SJCRH30 (cell line): ENCODE data around the gene NFYB. TPM values are rescaled to one million over a fixed set of nuclear protein-coding genes. Genes with fewer than 3 reads are reported as not detected.
"Not testable (repeated sequence)": the region's sequence is repeated elsewhere in the genome, so short reads cannot be mapped to it uniquely, and the experiment has no call there.

Experiments used
- DNase-seq, 2 experiments: peaks; one replicate each; pipeline ENCODE4 v3.0.0-alpha.2; 2015 to 2020
- H3K27ac ChIP-seq: fragments of 250-450 bp; sonication (Bioruptor Pico); 2 replicates; pipeline ENCODE4 v1.5.1; 2020; ENCODE audit warnings: mild to moderate bottlenecking, moderate library complexity
- H3K27me3 ChIP-seq: fragments of 250-450 bp; sonication (Bioruptor Pico); 2 replicates; pipeline ENCODE4 v1.5.1; 2020; ENCODE audit warnings: mild to moderate bottlenecking, moderate library complexity
- H3K36me3 ChIP-seq: fragments of 250-450 bp; sonication (Bioruptor Pico); 2 replicates; pipeline ENCODE4 v1.5.1; 2020; ENCODE audit warnings: mild to moderate bottlenecking, moderate library complexity
- H3K4me1 ChIP-seq: fragments of 250-450 bp; sonication (Bioruptor Pico); 2 replicates; pipeline ENCODE4 v1.5.1; 2020; ENCODE audit warnings: mild to moderate bottlenecking, moderate library complexity
- H3K4me3 ChIP-seq: fragments of 250-450 bp; sonication (Bioruptor Pico); 2 replicates; pipeline ENCODE4 v1.5.1; 2020; ENCODE audit warnings: mild to moderate bottlenecking, moderate library complexity
- H3K9me3 ChIP-seq: fragments of 250-450 bp; sonication (Bioruptor Pico); replicated peaks from 2 replicates; pipeline ENCODE4 v1.5.1; 2020; ENCODE audit warnings: mild to moderate bottlenecking, moderate library complexity
- total RNA-seq: library from RNA; depleted of rRNA; stranded (reverse); fragments of >200 nt; shearing (Covaris generic); gene quantifications from 2 replicates; pipeline ENCODE4 v1.2.3, GENCODE V29; 2014

Gene NFYB
- total RNA-seq, 1 experiment from 2014 or later: 38.4 TPM

DNA sequence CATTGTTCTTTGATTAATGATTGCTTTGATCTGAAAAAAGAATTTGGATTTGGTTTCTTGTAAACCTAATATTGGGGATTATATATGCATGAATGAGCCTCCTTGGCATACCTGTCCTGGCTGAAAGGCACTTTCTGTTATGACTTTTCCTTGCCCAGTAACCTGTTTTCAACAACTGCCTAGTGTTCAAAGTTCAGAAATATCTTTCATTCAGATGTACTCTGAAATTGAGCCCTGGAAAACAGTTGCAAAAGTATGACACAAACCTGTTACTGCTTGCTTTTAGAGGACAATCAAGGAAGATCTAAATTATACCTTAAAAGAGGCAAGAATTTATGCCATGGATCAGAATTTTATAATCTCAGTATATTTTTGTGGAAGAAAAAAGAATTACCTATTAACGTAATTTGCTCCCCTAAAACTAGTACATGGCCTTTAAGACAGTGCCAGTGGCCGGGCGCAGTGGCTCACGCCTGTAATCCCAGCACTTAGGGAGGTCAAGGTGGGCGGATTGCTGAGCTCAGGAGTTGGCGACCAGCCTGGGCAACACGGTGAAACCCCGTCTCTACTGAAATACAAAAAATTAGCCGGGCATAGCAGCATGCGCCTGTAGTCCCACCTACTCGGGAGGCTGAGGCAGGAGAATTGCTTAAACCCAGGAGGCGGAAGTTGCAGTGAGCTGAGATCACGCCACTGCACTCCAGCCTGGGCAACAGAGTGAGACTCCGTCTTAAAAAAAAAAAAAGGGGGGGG is 23.0 kb downstream of the NFYB start:
- H3K4me3 ChIP-seq, H3K27ac ChIP-seq, H3K27me3 ChIP-seq, H3K4me1 ChIP-seq, DNase-seq, H3K9me3 ChIP-seq: not testable (repeated sequence)
- peaks cover 37% of the 10 kb centered on the region for H3K36me3 ChIP-seq

DNA sequence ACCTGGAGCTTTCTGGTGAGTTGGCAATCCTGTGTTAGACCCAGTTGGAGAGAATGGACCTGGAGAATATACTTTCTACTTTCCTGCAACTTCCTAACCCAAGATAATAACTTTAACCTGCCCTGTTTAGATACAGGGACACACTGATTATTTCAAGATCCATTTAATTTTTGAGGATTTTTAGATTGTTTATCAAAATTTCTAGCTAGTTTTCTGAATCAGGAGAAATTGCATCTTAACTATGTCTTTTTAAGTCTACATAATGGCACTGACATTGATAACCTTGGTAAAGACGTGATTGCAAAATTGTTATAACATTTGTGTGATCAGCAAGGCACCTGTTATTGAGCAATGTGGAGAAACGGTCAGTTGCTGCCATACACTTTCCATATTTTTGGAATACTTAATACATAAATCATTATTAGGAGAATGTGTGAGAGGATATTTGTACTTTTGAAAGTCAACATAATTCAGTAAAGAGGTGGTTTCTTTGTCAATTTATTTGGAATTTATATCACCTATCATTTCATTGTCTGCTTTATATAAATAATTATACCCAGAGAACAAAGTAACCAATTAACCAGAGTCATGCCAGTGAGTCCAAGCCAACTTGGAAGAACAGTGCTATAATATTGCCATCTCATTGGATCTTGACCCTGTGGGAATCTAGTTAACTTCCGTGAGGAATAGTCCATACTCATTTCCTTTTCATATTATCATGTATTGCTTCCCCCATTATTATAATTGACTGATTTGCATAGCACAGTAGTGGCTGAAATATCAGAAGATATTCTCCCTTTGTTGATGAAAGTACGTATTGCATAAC is 28.4 kb downstream of the NFYB start:
- DNase-seq: no peak
- Histone ChIP-seq H3K27me3 (no peaks in the 10 kb centered on the region), H3K9me3 (no peaks in the 10 kb centered on the region), H3K4me3 (no peak overlapping the region), H3K4me1 (no peaks in the 10 kb centered on the region), H3K27ac (no peak overlapping the region), H3K36me3 (no peaks in the 10 kb centered on the region)

DNA sequence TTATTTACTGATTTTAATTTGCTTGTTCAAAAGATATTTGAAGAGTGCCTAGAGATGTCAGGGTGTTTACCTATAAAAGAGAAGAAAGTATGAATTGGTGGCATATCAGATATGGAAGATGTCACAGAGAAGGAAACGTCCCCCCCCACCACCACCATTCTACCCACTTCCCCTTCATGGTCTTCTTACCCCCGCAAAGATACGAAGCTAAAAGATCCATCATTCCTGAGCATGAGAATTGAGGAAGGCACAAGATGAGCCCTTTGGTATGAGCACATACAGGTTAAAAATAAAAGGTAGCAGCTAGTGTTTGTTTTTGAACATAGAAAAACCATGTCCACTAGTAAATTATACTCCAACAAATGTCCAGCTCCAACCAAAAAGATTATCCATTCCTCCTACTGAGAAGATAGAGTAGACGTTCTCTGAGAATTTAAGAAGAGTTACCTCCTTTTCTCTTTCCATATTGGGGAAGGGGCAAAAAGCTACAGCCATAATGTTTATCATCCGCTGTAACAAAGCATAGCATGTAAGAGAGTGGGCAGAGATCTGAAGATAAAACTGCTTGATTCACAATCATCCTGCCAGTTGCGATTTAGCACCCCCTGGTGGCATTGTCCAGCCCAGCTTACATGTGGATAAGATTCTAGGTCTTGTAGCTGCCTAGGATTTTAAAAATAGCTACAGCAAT is 29.1 kb downstream of the NFYB start:
- peak; percentile 78 to 90 for DNase-seq
- H3K27ac ChIP-seq: no peak overlapping the region
- no peak overlapping the region for H3K4me3 ChIP-seq
- no peaks in the 10 kb centered on the region for H3K36me3 ChIP-seq
- no peaks in the 10 kb centered on the region for H3K9me3 ChIP-seq
- no peaks in the 10 kb centered on the region for H3K4me1 ChIP-seq
- no peaks in the 10 kb centered on the region for H3K27me3 ChIP-seq

DNA sequence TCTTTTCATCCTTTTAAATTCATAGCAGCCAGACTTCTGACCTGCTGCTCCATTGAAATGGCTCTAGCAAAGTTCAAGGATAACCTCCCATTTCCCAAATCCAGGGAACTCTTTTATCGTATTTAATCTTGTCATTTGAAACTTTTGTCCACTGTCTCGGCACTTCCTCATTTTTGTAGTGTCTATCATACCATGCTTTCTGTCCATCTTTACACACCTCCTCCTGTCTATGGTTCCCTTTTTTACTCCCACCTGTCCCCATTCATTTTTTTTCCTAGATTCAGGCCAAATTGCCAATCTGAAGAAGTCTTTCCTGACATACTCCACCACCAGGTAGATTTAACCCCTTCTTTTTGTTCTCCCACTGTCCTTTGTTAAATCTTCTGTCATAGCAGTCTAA is 31.0 kb downstream of the NFYB start:
- H3K4me3 ChIP-seq: no peak overlapping the region
- no peaks in the 10 kb centered on the region for H3K9me3 ChIP-seq
- no peak for DNase-seq
- no peak overlapping the region for H3K27ac ChIP-seq
- no peaks in the 10 kb centered on the region for H3K27me3 ChIP-seq
- H3K36me3 ChIP-seq: peaks cover under 1% of the 10 kb centered on the region; the same call in 1 of the 2 replicates
- H3K4me1 ChIP-seq: no peaks in the 10 kb centered on the region

DNA sequence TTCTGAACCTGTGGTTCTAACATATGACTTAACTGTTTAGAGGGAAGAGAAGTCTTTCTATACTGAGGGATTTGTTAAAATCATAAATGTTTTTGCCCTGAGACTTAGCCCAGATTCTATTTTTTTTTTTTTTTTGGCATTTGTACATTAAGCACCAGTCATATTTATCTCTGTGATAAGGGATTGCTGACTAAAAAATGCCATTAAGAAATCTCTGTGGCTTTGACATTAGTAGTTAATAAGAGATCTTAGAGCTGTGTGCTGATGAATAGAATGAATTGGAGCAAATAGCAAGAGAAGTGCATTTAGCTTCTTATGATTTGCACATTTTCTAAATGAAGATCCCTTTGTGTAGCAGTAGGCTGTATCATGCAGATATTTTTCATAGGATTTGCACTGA is 32.5 kb downstream of the NFYB start:
- Histone ChIP-seq H3K36me3 (peaks cover 6% of the 10 kb centered on the region), H3K4me3 (no peak overlapping the region), H3K27ac (no peak overlapping the region), H3K27me3 (no peaks in the 10 kb centered on the region), H3K9me3 (no peaks in the 10 kb centered on the region), H3K4me1 (no peaks in the 10 kb centered on the region)
- no peak for DNase-seq

DNA sequence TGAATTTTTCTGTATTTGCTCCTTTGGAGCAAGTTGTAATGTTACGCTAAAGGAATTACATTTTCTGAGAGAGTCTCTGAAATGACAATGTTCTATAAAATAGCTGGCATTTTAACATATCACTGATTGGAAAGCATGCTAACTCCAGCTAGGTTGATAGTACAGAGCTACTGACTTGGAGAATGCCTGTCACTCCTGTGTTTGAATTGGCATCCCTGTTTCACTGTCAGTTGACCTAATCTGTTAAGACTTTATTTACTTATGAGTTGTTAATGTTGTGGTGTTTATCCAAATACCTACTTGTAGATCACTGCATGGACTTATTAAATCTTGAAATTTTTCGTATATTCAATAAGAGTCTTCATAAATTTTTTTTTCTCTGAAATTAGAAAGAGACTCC is 40.1 kb downstream of the NFYB start:
- Histone ChIP-seq H3K4me1 (no peaks in the 10 kb centered on the region), H3K36me3 (peaks cover 58% of the 10 kb centered on the region), H3K9me3 (no peaks in the 10 kb centered on the region), H3K27ac (no peak overlapping the region), H3K4me3 (no peak overlapping the region), H3K27me3 (no peaks in the 10 kb centered on the region)
- no peak for DNase-seq

DNA sequence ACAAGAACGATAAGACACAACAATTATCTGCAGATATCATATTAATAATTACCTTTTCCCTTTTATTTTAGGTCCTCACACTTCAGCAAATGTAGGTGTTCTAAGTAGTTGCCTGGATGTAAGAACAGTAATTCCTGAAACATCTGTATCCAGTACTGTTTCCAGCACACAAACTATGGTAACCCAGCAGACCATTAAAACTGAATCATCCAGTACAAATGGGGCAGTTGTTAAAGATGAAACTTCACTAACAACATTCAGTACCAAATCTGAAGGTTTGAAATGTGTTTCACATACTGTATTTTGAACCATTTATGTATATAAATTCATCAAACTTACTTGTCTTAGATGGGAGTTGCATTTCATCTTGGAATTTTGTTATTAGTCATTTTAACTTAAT is 42.7 kb downstream of the NFYB start:
- H3K4me1 ChIP-seq: no peaks in the 10 kb centered on the region
- H3K36me3 ChIP-seq: peaks cover 60% of the 10 kb centered on the region
- H3K27me3 ChIP-seq: no peaks in the 10 kb centered on the region
- H3K27ac ChIP-seq: no peak overlapping the region
- no peaks in the 10 kb centered on the region for H3K9me3 ChIP-seq
- no peak overlapping the region for H3K4me3 ChIP-seq
- no peak for DNase-seq

DNA sequence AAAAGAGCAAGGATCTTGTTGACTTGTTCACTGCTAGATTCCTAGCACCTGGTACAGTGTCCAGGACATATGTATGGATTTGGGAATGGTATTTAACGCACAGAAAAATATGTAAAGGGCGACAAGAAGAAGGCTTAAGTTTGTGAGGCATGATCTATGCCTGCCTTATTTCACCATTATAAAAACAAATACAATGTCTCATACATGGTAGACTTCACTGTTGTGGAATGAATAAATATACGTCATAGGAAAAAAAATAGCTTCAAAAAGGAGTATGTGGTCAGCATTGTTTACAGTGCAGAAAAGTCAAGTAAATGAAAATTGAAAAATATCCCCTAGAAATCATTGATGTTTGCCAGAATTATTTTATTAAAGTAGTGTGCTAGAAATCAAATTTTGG is 43.7 kb downstream of the NFYB start:
- Histone ChIP-seq H3K27me3 (no peaks in the 10 kb centered on the region), H3K4me3 (no peak overlapping the region), H3K9me3 (no peaks in the 10 kb centered on the region), H3K27ac (no peak overlapping the region), H3K36me3 (peaks cover 58% of the 10 kb centered on the region), H3K4me1 (no peaks in the 10 kb centered on the region)
- no peak for DNase-seq

DNA sequence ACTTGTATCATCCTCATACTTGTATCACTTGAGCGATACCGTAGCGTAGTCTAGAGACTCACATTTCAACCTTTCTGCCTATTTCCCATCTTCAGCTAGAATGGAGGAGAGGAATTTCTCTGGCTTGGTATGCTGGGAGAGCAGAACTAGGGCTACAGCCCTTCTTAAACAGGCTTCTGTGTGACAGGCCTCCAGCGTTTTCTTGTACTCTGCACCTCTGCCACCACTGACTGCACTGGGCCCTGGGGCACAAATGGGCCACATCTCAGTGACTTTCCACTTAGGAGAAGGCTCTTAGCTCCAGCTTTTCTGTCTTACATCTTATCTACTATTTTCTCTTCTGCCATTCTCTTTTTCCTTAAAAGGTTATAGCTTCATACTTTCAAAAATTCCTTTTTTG is 46.9 kb downstream of the NFYB start:
- no peak for DNase-seq
- Histone ChIP-seq H3K4me3 (no peak overlapping the region), H3K36me3 (peaks cover 57% of the 10 kb centered on the region), H3K27ac (no peak overlapping the region), H3K27me3 (no peaks in the 10 kb centered on the region), H3K4me1 (no peaks in the 10 kb centered on the region), H3K9me3 (no peaks in the 10 kb centered on the region)

DNA sequence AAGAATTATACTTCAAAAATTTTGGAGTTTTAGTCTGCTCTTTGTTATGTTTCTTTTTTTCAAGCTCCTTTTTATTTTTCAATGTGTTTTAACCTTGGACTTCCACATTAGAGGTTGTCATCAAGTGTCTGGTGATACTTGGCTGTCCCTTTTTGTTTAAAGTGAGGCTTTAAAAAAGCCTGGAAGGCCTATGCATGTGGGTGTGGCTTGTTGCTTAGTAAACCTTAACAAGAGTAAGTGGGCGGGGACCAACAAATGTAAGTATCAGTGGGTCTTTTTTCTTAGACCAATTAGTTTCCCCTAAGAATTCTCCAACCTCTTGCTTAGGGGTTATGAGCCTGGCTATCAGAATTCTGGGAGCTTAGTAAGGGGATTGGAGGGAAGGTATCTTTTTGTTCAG is 47.3 kb downstream of the NFYB start:
- Histone ChIP-seq H3K27me3 (no peaks in the 10 kb centered on the region), H3K4me3 (no peak overlapping the region), H3K4me1 (no peaks in the 10 kb centered on the region), H3K36me3 (peaks cover 54% of the 10 kb centered on the region), H3K27ac (no peak overlapping the region), H3K9me3 (no peaks in the 10 kb centered on the region)
- no peak for DNase-seq

DNA sequence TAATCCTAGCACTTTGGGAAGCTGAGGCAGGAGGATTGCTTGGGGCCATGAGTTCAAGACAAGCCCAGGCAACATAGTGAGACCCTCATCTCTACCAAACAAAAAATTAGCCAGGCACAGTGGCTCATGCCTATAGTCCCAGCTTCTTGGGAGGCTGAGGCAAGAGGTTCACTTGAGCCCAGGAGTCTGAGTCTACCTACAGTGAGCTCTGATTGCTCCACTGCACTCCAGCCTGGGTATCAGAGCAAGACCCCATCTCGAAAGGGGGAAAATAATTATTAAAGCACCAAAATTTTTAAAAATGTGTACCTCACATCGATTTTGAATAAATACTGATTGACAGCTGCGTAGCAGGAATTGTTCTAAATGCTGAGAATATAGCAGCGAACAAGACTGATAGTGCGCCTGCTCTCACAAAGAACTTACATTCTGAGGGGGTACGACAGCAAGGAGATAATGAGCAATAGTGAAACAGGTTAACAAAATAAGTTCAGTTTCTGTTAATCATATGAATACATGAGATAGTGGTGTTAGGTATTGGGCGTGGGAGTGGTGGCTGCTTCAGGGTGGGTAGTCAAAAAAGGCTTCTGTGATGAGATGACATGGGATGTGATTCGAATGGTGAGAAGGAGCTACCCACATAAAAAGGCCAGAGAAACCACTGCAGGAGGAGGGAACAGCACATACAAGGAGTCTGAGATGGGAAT is 54.1 kb downstream of the NFYB start:
- no peak overlapping the region for H3K4me3 ChIP-seq
- no peak overlapping the region for H3K27ac ChIP-seq
- H3K27me3 ChIP-seq: no peaks in the 10 kb centered on the region
- no peak for DNase-seq
- peaks cover 51% of the 10 kb centered on the region for H3K36me3 ChIP-seq
- no peaks in the 10 kb centered on the region for H3K9me3 ChIP-seq
- H3K4me1 ChIP-seq: no peaks in the 10 kb centered on the region

DNA sequence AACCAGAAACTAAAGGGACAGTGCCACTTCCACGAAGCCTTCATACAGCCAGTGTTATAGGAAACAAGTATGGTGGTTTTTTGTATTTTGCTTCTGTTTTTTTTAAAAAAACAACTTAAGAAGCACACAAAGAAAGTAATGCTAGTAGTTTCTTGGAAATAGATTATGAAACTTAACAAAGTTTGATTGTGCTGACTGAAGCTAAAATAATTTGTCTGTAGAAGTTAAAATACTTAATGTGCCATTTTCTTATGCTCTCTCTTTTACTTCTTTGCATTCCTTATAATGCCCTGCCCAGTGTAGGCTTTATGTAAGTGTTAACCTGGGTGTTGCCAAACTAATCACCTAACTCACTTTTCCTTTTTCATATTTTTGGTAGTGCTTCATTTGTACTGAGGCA is 57.2 kb downstream of the NFYB start:
- Histone ChIP-seq H3K27me3 (no peaks in the 10 kb centered on the region), H3K4me1 (no peaks in the 10 kb centered on the region), H3K9me3 (no peaks in the 10 kb centered on the region), H3K27ac (no peak overlapping the region), H3K4me3 (no peak overlapping the region), H3K36me3 (peaks cover 36% of the 10 kb centered on the region)
- DNase-seq: no peak

DNA sequence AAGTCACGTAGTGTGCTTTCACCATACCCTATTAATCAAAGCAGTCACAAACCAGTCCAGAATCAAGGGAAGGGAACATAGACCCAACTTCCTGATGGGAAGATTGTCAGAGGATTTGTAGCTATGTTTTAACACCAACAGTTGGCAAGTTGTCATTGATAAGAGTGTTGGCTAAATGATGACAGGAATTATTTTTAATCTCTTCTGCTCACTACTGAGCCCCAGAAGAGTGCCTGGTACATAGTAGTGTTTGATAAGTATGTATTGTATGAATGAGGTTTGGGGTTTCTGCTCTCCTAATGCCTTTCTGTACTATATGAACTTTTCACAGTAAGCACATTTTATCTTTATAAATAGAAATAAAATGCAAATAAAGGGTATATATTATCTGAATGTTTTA is 59.0 kb downstream of the NFYB start:
- Histone ChIP-seq H3K4me3 (no peak overlapping the region), H3K4me1 (no peaks in the 10 kb centered on the region), H3K36me3 (peaks cover 34% of the 10 kb centered on the region; the same call in 1 of the 2 replicates), H3K9me3 (no peaks in the 10 kb centered on the region), H3K27ac (no peak overlapping the region), H3K27me3 (no peaks in the 10 kb centered on the region)
- DNase-seq: no peak

DNA sequence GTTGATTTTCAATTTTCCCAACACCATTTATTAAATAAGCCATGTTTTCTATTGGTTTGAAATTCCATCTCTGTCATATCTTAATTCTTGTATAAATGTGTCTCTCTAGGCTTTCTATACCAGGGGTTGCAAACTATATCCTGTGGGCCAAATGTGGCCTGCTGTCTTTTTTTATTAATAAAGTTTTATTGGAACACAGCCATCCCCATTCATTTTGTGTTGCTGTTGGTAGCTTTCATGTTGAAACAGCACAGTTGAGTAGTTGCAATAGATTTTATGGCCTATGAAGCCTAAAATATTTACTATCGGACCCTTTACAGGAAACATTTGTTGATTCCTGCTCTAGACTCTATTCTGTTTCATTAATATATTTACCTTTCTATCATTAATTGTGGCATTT is 64.3 kb downstream of the NFYB start:
- no peak for DNase-seq
- Histone ChIP-seq H3K27me3 (no peaks in the 10 kb centered on the region), H3K4me3 (no peak overlapping the region), H3K4me1 (no peaks in the 10 kb centered on the region), H3K36me3 (peaks cover 36% of the 10 kb centered on the region), H3K27ac (no peak overlapping the region), H3K9me3 (no peaks in the 10 kb centered on the region)

DNA sequence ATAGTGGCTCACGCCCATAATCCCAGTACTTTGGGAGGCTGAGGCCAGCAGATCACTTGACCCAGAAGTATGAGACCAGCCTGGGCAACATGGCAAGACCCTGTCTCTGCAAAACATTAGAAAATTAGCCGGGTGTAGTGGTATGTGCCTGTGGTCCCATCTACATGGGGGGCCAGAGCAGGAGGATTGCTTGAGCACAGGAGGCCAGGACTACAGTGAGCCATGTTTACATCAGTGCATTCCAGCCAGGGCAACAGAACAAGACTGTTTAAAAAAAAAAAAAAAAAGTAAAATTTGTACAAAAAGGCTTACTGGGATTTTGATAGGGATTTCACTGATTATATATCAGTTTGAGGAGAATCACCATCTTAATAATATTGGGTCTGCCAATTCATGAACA is 65.9 kb downstream of the NFYB start:
- no peak for DNase-seq
- Histone ChIP-seq H3K27ac (no peak overlapping the region), H3K36me3 (peaks cover 40% of the 10 kb centered on the region)

More for the DNA sequence above, 65.9 kb downstream of the NFYB start:
- Histone ChIP-seq H3K9me3 (no peaks in the 10 kb centered on the region), H3K4me3 (no peak overlapping the region), H3K27me3 (no peaks in the 10 kb centered on the region), H3K4me1 (no peaks in the 10 kb centered on the region)
